SK-N-SH treated with all-trans-retinoic acid at 6 μM for 48 hours (cell line): ENCODE results near the gene CCDC40.

Experiments used
- ATAC-seq: fragments of 200-7000 bp; cut with Tn5 transposase; 3 replicates; pipeline ENCODE4 v1.9.1; 2020; ENCODE audit warnings: mild to moderate bottlenecking, moderate library complexity
- ARNTL ChIP-seq: fragments of 450-650 bp; formaldehyde crosslinking; IDR thresholded peaks from 2 replicates; pipeline ENCODE4 v1.5.0; 2020; ENCODE audit warnings: low read depth, mild to moderate bottlenecking, moderate library complexity, borderline replicate concordance
- BACH2 ChIP-seq: fragments of 250-450 bp; sonication (Bioruptor Pico); IDR thresholded peaks from 2 replicates; pipeline ENCODE4 v1.9.0; 2021; ENCODE audit warnings: mild to moderate bottlenecking, borderline replicate concordance
- CREB5 ChIP-seq: fragments of 250-450 bp; sonication (Bioruptor Pico); IDR thresholded peaks from 2 replicates; pipeline ENCODE4 v1.5.1; 2020; ENCODE audit warnings: low read depth, mild to moderate bottlenecking, moderate library complexity
- CSDC2 ChIP-seq: fragments of 250-450 bp; sonication (Bioruptor Pico); IDR thresholded peaks from 2 replicates; pipeline ENCODE4 v1.5.0; 2020; ENCODE audit warnings: mild to moderate bottlenecking, moderate library complexity
- GLIS3 ChIP-seq: fragments of 250-450 bp; sonication (Bioruptor Pico); IDR thresholded peaks from 2 replicates; pipeline ENCODE4 v1.5.0; 2020; ENCODE audit warnings: mild to moderate bottlenecking, moderate library complexity
- ISL1 ChIP-seq: fragments of 250-450 bp; sonication (Bioruptor Pico); IDR thresholded peaks from 2 replicates; pipeline ENCODE4 v2.1.2; 2022; ENCODE audit warnings: mild to moderate bottlenecking, moderate library complexity
- OSR1 ChIP-seq: fragments of 250-450 bp; sonication (Bioruptor Pico); IDR thresholded peaks from 2 replicates; pipeline ENCODE4 v1.8.0; 2022; ENCODE audit warnings: moderate library complexity, mild to moderate bottlenecking, inconsistent platforms
- PATZ1 ChIP-seq: fragments of 250-450 bp; sonication (Bioruptor Pico); IDR thresholded peaks from 2 replicates; pipeline ENCODE4 v1.8.0; 2020; ENCODE audit warnings: mild to moderate bottlenecking, moderate library complexity, borderline replicate concordance
- POU6F1 ChIP-seq: fragments of 250-450 bp; sonication (Bioruptor Pico); IDR thresholded peaks from 2 replicates; pipeline ENCODE4 v1.8.0; 2021; ENCODE audit warnings: low read depth, mild to moderate bottlenecking, moderate library complexity, borderline replicate concordance
- RARB ChIP-seq: fragments of 250-450 bp; sonication (Bioruptor Pico); IDR thresholded peaks from 2 replicates; pipeline ENCODE4 v1.8.0; 2021; ENCODE audit warnings: mild to moderate bottlenecking, moderate library complexity
- SNAI2 ChIP-seq: fragments of 250-450 bp; sonication (Bioruptor Pico); IDR thresholded peaks from 2 replicates; pipeline ENCODE4 v1.5.0; 2020; ENCODE audit warnings: mild to moderate bottlenecking, moderate library complexity
- TOX ChIP-seq: fragments of 250-450 bp; sonication (Bioruptor Pico); IDR thresholded peaks from 2 replicates; pipeline ENCODE4 v1.8.0; 2021; ENCODE audit warnings: mild to moderate bottlenecking, moderate library complexity, borderline replicate concordance
- TSHZ2 ChIP-seq: fragments of 250-450 bp; sonication (Bioruptor Pico); IDR thresholded peaks from 2 replicates; pipeline ENCODE4 v1.5.0; 2020; ENCODE audit warnings: mild to moderate bottlenecking, moderate library complexity
- ZC3H10 ChIP-seq: fragments of 250-450 bp; sonication (Bioruptor Pico); IDR thresholded peaks from 2 replicates; pipeline ENCODE4 v1.5.1; 2021; ENCODE audit warnings: mild to moderate bottlenecking, moderate library complexity
- ZFP3 ChIP-seq: fragments of 250-450 bp; sonication (Bioruptor Pico); IDR thresholded peaks from 2 replicates; pipeline ENCODE4 v1.5.0; 2020; ENCODE audit warnings: mild to moderate bottlenecking, moderate library complexity
- ZFP30 ChIP-seq: fragments of 450-650 bp; formaldehyde crosslinking; IDR thresholded peaks from 2 replicates; pipeline ENCODE4 v1.5.0; 2022; ENCODE audit warnings: mild to moderate bottlenecking, moderate library complexity
- ZNF565 ChIP-seq: fragments of 450-650 bp; formaldehyde crosslinking; conservative IDR thresholded peaks from 2 replicates; pipeline ENCODE4 v1.5.0; 2020; ENCODE audit warnings: low read depth, mild to moderate bottlenecking, moderate library complexity
- ZNF70 ChIP-seq: fragments of 450-650 bp; formaldehyde crosslinking; IDR thresholded peaks from 2 replicates; pipeline ENCODE4 v1.5.0; 2020; ENCODE audit warnings: mild to moderate bottlenecking, moderate library complexity
- ZNF8 ChIP-seq: fragments of 450-650 bp; formaldehyde crosslinking; IDR thresholded peaks from 2 replicates; pipeline ENCODE4 v1.5.0; 2020; ENCODE audit warnings: mild to moderate bottlenecking, moderate library complexity
- TF ChIP-seq, protein P1 (sequence below): fragments of 250-450 bp; sonication (Bioruptor Pico); IDR thresholded peaks from 2 replicates; pipeline ENCODE4 v1.5.1; 2021; ENCODE audit warnings: mild to moderate bottlenecking, moderate library complexity

The CCDC40 gene

GRCh38 chr17:80025796-80026195 lies 10.6 kb upstream of the CCDC40 start:
- TF ChIP-seq, protein P1, sequence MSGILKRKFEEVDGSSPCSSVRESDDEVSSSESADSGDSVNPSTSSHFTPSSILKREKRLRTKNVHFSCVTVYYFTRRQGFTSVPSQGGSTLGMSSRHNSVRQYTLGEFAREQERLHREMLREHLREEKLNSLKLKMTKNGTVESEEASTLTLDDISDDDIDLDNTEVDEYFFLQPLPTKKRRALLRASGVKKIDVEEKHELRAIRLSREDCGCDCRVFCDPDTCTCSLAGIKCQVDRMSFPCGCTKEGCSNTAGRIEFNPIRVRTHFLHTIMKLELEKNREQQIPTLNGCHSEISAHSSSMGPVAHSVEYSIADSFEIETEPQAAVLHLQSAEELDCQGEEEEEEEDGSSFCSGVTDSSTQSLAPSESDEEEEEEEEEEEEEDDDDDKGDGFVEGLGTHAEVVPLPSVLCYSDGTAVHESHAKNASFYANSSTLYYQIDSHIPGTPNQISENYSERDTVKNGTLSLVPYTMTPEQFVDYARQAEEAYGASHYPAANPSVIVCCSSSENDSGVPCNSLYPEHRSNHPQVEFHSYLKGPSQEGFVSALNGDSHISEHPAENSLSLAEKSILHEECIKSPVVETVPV (CRISPR knock-in tag), result no peak
- TF ChIP-seq ZNF565 (CRISPR knock-in tag), result no peak
- TF ChIP-seq POU6F1, result no peak
- TF ChIP-seq CSDC2 (CRISPR knock-in tag), result no peak
- no peak for TF ChIP-seq ZFP3 (CRISPR knock-in tag)
- TF ChIP-seq ZNF70 (CRISPR knock-in tag), result no peak
- TF ChIP-seq OSR1 (CRISPR knock-in tag), result no peak
- TF ChIP-seq ARNTL (CRISPR knock-in tag), result no peak
- TF ChIP-seq ZC3H10 (CRISPR knock-in tag), result no peak
- TF ChIP-seq TOX (CRISPR knock-in tag), result no peak
- TF ChIP-seq ZNF8, result no peak
- TF ChIP-seq PATZ1 (CRISPR knock-in tag), result no peak
- no peak for ATAC-seq

DNA sequence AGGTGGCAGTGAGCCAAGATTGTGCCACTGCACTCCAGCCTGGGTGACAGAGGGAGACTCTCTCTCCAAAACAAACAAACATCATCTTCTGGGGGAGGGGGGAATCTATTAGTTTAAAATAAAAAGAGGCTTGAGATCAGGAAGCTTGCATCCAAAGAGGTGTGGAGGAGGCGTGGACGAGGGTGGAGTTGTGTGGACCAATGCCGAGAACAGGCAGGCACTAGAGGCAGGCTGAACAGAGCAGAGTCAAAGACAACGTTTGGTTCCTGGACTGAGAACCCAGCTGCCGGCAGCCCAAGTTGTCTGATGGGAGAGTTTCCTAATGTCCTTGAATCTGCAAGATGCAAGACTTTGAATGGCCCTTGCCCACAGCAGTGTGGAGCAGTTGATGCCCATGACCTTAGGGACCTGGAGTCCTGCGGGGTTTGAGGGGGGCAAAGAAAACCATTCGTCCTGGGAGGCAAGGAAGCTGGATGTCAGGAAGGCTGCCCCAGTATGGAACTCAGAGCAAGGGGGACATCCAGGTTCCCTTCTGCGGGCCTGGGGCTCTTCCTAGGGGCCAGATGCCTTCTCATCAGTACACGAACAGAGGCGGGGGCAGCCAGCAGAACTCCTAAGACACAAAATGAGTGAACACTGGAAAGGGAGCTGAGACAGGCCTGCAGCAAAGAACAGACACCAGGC lies 9.9 kb upstream of the CCDC40 start:
- TF ChIP-seq RARB (no peak), BACH2 (CRISPR knock-in tag) (no peak), SNAI2 (no peak), ISL1 (CRISPR knock-in tag) (no peak), OSR1 (CRISPR knock-in tag) (no peak), TOX (CRISPR knock-in tag) (no peak), ARNTL (CRISPR knock-in tag) (no peak), PATZ1 (CRISPR knock-in tag) (no peak), ZC3H10 (CRISPR knock-in tag) (no peak), GLIS3 (CRISPR knock-in tag) (no peak), ZNF70 (CRISPR knock-in tag) (no peak), TSHZ2 (CRISPR knock-in tag) (no peak), CSDC2 (CRISPR knock-in tag) (no peak), ZFP30 (CRISPR knock-in tag) (no peak), POU6F1 (no peak), ZNF8 (no peak), ZNF565 (CRISPR knock-in tag) (no peak), CREB5 (no peak), ZFP3 (CRISPR knock-in tag) (no peak)
- ATAC-seq, result no peak
